Measurements from ENCODE around the gene TSPEAR.

DNA sequence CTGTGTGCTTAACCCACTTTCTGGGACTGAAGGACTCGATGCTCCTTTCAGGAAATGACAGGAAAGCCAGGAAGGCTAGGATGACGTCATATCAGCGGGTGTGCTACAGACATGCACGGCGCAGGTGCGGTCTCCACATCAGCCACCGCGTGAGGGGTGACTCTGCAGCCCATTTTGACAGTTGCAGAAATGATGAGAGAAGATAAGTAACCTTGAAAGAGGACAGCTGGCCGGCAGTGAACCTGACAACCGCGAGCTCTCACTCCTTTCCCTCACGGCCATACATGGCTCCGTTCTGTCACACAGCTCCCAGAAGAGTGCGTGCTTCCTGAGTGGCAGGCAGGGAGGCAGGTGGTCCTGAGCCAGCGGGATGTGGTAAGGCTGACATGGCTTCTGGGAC, 129.3 kb downstream of the TSPEAR start:
- TF ChIP-seq TAF1 (IDR thresholded peaks at IDR 0.05; ENCODE audit: low read depth, low read length) (no peak), POLR2A (IDR thresholded peaks at IDR 0.05; ENCODE audit: low read depth, low read length) (no peak), POLR2AphosphoS5 (IDR thresholded peaks at IDR 0.05; ENCODE audit: low read depth, low read length) (no peak), SPI1 (IDR thresholded peaks at IDR 0.05; ENCODE audit: low read depth, low read length) (no peak), PAX5 (IDR thresholded peaks at IDR 0.05; ENCODE audit: insufficient read depth, low read length, severe bottlenecking) (no peak)
